WTC11 (cell line): ENCODE results near the gene UVRAG. TPM values are rescaled to one million over a fixed set of nuclear protein-coding genes. Genes with fewer than 3 reads are reported as not detected.
"Not testable (repeated sequence)": the region's sequence is repeated elsewhere in the genome, so short reads cannot be mapped to it uniquely, and the experiment has no call there.

Experiments
- ATAC-seq: fragments of 200-7000 bp; cut with Tn5 transposase; 2 replicates; pipeline ENCODE4 v1.10.0; 2021; ENCODE audit warnings: mild to moderate bottlenecking, moderate library complexity
- CTCF ChIA-PET: fragments of 300-600 bp; sonication (Branson Sonifier 250); formaldehyde crosslinking; loops from one replicate; lab custom pipeline; 2021; ENCODE audit warnings: antibody characterized with exemption; lab: Charles Lee
- POLR2A ChIA-PET: fragments of 350-600 bp; sonication (Branson Sonifier 250); formaldehyde crosslinking; loops from one replicate; lab custom pipeline; 2021; ENCODE audit warnings: antibody characterized with exemption; lab: Charles Lee
- DNase-seq: peaks from one replicate; pipeline ENCODE4 v3.0.0; 2021; ENCODE audit warnings: low spot score
- H3K27ac Mint-ChIP-seq: 2 replicates; pipeline ENCODE4 v1.8.0; 2021; ENCODE audit warnings: mixed read lengths
- H3K27me3 Mint-ChIP-seq: 2 replicates; pipeline ENCODE4 v1.8.0; 2021; ENCODE audit warnings: low read depth, mild to moderate bottlenecking, moderate library complexity, mixed read lengths
- H3K36me3 Mint-ChIP-seq: 2 replicates; pipeline ENCODE4 v1.8.0; 2021; ENCODE audit warnings: mixed read lengths
- H3K4me1 Mint-ChIP-seq: 2 replicates; pipeline ENCODE4 v1.8.0; 2022; ENCODE audit warnings: mixed read lengths
- H3K4me3 Mint-ChIP-seq: 2 replicates; pipeline ENCODE4 v1.8.0; 2021; ENCODE audit warnings: mild to moderate bottlenecking, moderate library complexity, mixed read lengths
- H3K9me3 Mint-ChIP-seq: 2 replicates; pipeline ENCODE4 v1.8.0; 2021; ENCODE audit warnings: mixed read lengths
- ETV6 ChIP-seq: sonication (generic); formaldehyde crosslinking; IDR thresholded peaks from 2 replicates; pipeline ENCODE4 v1.8.1; 2022; ENCODE audit warnings: mild to moderate bottlenecking, missing genetic modification reagents
- FOXJ3 ChIP-seq: sonication (generic); formaldehyde crosslinking; IDR thresholded peaks from 2 replicates; pipeline ENCODE4 v1.9.0; 2021; ENCODE audit warnings: missing genetic modification reagents, mild to moderate bottlenecking, borderline replicate concordance
- FOXP1 ChIP-seq: sonication (generic); formaldehyde crosslinking; IDR thresholded peaks from 2 replicates; pipeline ENCODE4 v1.8.0; 2022; ENCODE audit warnings: missing genetic modification reagents, mild to moderate bottlenecking, moderate library complexity, borderline replicate concordance
- GRHL2 ChIP-seq: fragments of 250-450 bp; sonication (Bioruptor Pico); IDR thresholded peaks from 2 replicates; pipeline ENCODE4 v1.8.0; 2022; ENCODE audit warnings: mild to moderate bottlenecking, moderate library complexity; ENCODE audit not compliant: insufficient replicate concordance, severe bottlenecking
- IRF2 ChIP-seq: sonication (generic); formaldehyde crosslinking; IDR thresholded peaks from 2 replicates; pipeline ENCODE4 v1.8.0; 2022; ENCODE audit warnings: low read depth, missing genetic modification reagents, borderline replicate concordance
- SOX15 ChIP-seq: fragments of 250-450 bp; sonication (Bioruptor Pico); IDR thresholded peaks from 2 replicates; pipeline ENCODE4 v1.9.0; 2021; ENCODE audit warnings: mild to moderate bottlenecking
- ZNF219 ChIP-seq: sonication (generic); formaldehyde crosslinking; IDR thresholded peaks from 2 replicates; pipeline ENCODE4 v1.8.0; 2023; ENCODE audit warnings: missing genetic modification reagents, mild to moderate bottlenecking, borderline replicate concordance
- ZNF263 ChIP-seq: sonication (generic); formaldehyde crosslinking; IDR thresholded peaks from 2 replicates; pipeline ENCODE4 v1.8.1; 2022; ENCODE audit warnings: low read depth, mild to moderate bottlenecking, moderate library complexity, missing genetic modification reagents
- ZNF396 ChIP-seq: fragments of 250-450 bp; sonication (Bioruptor Pico); IDR thresholded peaks from 2 replicates; pipeline ENCODE4 v1.8.0; 2021; ENCODE audit warnings: mild to moderate bottlenecking, moderate library complexity, borderline replicate concordance
- total RNA-seq: library from RNA; stranded (reverse); gene quantifications from 3 replicates; pipeline ENCODE4 v1.2.3, GENCODE V29; 2021
- TF ChIP-seq, protein P1 (sequence below): fragments of 200-600 bp; IDR thresholded peaks from 2 replicates; pipeline ENCODE4 v1.8.0; 2022; ENCODE audit warnings: antibody characterized with exemption
- TF ChIP-seq, protein P2 (sequence below): fragments of 250-450 bp; sonication (Bioruptor Pico); IDR thresholded peaks from 2 replicates; pipeline ENCODE4 v1.9.0; 2021; ENCODE audit warnings: mild to moderate bottlenecking
- TF ChIP-seq, protein P3 (sequence below): sonication (generic); formaldehyde crosslinking; IDR thresholded peaks from 2 replicates; pipeline ENCODE4 v1.8.1; 2022; ENCODE audit warnings: low read depth, missing genetic modification reagents, borderline replicate concordance
- TF ChIP-seq, protein P4 (sequence below): sonication (generic); formaldehyde crosslinking; IDR thresholded peaks from 2 replicates; pipeline ENCODE4 v1.8.0; 2022; ENCODE audit warnings: mild to moderate bottlenecking, missing genetic modification reagents

Gene UVRAG
- total RNA-seq, 1 experiment from 2014 or later: 14.5 TPM

DNA sequence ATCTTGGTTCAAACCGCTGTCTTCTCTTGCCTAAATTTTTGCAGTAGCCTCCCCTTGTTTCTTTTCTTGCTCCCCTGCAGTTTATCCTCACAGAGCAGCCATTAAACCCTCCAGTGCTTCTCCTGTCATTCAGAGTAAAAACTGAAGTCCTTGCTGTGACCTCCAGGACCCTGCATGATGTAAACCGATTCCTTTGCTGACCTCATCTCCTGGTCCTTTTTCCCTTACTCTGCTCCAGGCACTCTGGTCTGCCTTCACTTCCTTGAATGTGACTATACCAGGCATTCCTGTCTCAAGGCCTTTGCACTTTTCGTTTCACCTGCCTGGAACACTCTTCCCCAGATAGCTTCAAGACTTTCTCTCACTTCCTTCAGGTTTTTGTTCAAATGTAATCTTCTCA lies 239.3 kb downstream of the UVRAG start:
- H3K4me3 Mint-ChIP-seq: no peak overlapping the region
- H3K36me3 Mint-ChIP-seq: peaks cover 27% of the 10 kb centered on the region
- DNase-seq (no peak), ATAC-seq (peak; percentile 51; the same call in 1 of the 2 replicates)
- H3K9me3 Mint-ChIP-seq: peaks cover 27% of the 10 kb centered on the region
- H3K27ac Mint-ChIP-seq: 0 out of 2 replicates have a peak overlapping the region, but pooled peaks have one; percentile 5
- ChIA-PET POLR2A (no interaction called here), CTCF (no interaction called here)
- TF ChIP-seq, protein P1, sequence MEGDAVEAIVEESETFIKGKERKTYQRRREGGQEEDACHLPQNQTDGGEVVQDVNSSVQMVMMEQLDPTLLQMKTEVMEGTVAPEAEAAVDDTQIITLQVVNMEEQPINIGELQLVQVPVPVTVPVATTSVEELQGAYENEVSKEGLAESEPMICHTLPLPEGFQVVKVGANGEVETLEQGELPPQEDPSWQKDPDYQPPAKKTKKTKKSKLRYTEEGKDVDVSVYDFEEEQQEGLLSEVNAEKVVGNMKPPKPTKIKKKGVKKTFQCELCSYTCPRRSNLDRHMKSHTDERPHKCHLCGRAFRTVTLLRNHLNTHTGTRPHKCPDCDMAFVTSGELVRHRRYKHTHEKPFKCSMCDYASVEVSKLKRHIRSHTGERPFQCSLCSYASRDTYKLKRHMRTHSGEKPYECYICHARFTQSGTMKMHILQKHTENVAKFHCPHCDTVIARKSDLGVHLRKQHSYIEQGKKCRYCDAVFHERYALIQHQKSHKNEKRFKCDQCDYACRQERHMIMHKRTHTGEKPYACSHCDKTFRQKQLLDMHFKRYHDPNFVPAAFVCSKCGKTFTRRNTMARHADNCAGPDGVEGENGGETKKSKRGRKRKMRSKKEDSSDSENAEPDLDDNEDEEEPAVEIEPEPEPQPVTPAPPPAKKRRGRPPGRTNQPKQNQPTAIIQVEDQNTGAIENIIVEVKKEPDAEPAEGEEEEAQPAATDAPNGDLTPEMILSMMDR: no peak
- TF ChIP-seq FOXP1 (CRISPR knock-in tag) (no peak), ZNF396 (CRISPR knock-in tag) (no peak), GRHL2 (no peak), ZNF263 (no peak), ZNF219 (CRISPR knock-in tag) (no peak), SOX15 (CRISPR knock-in tag) (no peak), IRF2 (no peak), FOXJ3 (CRISPR knock-in tag) (no peak), ETV6 (CRISPR knock-in tag) (no peak)
- TF ChIP-seq, protein P2, sequence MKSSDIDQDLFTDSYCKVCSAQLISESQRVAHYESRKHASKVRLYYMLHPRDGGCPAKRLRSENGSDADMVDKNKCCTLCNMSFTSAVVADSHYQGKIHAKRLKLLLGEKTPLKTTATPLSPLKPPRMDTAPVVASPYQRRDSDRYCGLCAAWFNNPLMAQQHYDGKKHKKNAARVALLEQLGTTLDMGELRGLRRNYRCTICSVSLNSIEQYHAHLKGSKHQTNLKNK (CRISPR knock-in tag): no peak
- TF ChIP-seq, protein P3, sequence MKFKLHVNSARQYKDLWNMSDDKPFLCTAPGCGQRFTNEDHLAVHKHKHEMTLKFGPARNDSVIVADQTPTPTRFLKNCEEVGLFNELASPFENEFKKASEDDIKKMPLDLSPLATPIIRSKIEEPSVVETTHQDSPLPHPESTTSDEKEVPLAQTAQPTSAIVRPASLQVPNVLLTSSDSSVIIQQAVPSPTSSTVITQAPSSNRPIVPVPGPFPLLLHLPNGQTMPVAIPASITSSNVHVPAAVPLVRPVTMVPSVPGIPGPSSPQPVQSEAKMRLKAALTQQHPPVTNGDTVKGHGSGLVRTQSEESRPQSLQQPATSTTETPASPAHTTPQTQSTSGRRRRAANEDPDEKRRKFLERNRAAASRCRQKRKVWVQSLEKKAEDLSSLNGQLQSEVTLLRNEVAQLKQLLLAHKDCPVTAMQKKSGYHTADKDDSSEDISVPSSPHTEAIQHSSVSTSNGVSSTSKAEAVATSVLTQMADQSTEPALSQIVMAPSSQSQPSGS (CRISPR knock-in tag): no peak
- TF ChIP-seq, protein P4, sequence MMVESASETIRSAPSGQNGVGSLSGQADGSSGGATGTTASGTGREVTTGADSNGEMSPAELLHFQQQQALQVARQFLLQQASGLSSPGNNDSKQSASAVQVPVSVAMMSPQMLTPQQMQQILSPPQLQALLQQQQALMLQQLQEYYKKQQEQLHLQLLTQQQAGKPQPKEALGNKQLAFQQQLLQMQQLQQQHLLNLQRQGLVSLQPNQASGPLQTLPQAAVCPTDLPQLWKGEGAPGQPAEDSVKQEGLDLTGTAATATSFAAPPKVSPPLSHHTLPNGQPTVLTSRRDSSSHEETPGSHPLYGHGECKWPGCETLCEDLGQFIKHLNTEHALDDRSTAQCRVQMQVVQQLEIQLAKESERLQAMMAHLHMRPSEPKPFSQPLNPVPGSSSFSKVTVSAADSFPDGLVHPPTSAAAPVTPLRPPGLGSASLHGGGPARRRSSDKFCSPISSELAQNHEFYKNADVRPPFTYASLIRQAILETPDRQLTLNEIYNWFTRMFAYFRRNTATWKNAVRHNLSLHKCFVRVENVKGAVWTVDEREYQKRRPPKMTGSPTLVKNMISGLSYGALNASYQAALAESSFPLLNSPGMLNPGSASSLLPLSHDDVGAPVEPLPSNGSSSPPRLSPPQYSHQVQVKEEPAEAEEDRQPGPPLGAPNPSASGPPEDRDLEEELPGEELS (CRISPR knock-in tag): no peak
- H3K27me3 Mint-ChIP-seq: no peaks in the 10 kb centered on the region
- H3K4me1 Mint-ChIP-seq: peaks cover 35% of the 10 kb centered on the region

DNA sequence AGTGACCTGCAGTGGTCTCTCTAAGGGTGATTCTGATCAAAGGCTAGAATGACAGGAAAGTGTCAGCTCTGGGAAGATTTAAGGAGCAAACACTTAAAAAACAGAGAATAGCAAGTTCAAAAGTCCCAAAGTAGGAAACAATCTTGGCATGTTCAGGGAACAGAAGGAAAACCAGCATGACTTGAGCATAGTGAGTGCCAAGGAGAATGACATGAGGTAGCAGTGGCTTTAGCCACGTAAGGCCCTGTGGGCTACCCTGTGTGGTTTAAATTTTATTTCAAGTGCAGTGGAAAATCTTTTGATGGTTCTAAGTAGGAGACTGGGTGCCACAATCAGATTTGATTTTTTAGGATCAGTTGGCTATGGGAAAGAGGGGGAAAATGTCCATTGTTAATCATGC lies 241.9 kb downstream of the UVRAG start:
- Mint-ChIP-seq H3K4me3 (no peak overlapping the region), H3K27me3 (no peaks in the 10 kb centered on the region), H3K27ac (no peak overlapping the region; the same call in 1 of the 2 replicates), H3K4me1 (peaks cover 33% of the 10 kb centered on the region), H3K36me3 (peaks cover 33% of the 10 kb centered on the region), H3K9me3 (peaks cover 22% of the 10 kb centered on the region)
- ATAC-seq (no peak), DNase-seq (no peak)
- TF ChIP-seq, protein P2 (CRISPR knock-in tag): no peak
- ChIA-PET POLR2A (no interaction called here), CTCF (no interaction called here)

DNA sequence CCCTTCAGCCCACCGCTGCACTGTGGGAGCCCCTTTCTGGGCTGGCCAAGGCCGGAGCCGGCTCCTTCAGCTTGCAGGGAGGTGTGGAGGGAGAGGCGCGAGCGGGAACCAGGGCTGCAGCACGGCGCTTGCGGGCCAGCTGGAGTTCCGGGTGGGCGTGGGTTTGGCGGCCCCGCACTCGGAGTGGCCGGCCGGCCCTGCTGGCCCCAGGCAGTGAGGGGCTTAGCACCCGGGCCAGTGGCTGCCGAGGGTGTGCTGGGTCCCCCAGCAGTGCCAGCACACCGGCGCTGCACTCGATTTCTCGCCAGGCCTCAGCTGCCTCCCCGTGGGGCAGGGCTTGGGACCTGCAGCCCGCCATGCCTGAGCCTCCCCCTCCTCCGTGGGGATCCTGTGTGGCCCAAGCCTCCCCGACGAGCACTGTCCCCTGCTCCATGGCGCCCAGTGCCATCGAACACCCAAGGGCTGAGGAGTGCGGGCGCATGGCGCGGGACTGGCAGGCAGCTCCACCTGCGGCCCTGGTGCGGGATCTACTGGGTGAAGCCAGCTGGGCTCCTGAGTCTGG lies 245.5 kb downstream of the UVRAG start:
- Mint-ChIP-seq H3K4me1 (peaks cover 54% of the 10 kb centered on the region), H3K36me3 (peaks cover 25% of the 10 kb centered on the region), H3K9me3 (peaks cover 13% of the 10 kb centered on the region)
- DNase-seq, CTCF ChIA-PET, H3K4me3 Mint-ChIP-seq, POLR2A ChIA-PET, H3K27me3 Mint-ChIP-seq, ATAC-seq, H3K27ac Mint-ChIP-seq: not testable (repeated sequence)
